DND-41 (cell line): ENCODE results near the gene GPATCH4.

Experiments
- EZH2 ChIP-seq: IDR thresholded peaks from 3 replicates; pipeline ENCODE4 v1.6.1; 2012; ENCODE audit warnings: borderline replicate concordance, low read depth, mild to moderate bottlenecking, moderate library complexity, low read length, inconsistent platforms; ENCODE audit not compliant: severe bottlenecking
- TF ChIP-seq, protein P1 (sequence below): IDR thresholded peaks from 2 replicates; pipeline ENCODE4 v1.5.1; 2012; ENCODE audit warnings: borderline replicate concordance, low read length, moderate library complexity, mild to moderate bottlenecking; ENCODE audit not compliant: poor library complexity, severe bottlenecking; ENCODE audit errors: extremely low read depth

GRCh38 chr1:156547982-156548381 is 53.3 kb downstream of the GPATCH4 start:
- TF ChIP-seq, protein P1, sequence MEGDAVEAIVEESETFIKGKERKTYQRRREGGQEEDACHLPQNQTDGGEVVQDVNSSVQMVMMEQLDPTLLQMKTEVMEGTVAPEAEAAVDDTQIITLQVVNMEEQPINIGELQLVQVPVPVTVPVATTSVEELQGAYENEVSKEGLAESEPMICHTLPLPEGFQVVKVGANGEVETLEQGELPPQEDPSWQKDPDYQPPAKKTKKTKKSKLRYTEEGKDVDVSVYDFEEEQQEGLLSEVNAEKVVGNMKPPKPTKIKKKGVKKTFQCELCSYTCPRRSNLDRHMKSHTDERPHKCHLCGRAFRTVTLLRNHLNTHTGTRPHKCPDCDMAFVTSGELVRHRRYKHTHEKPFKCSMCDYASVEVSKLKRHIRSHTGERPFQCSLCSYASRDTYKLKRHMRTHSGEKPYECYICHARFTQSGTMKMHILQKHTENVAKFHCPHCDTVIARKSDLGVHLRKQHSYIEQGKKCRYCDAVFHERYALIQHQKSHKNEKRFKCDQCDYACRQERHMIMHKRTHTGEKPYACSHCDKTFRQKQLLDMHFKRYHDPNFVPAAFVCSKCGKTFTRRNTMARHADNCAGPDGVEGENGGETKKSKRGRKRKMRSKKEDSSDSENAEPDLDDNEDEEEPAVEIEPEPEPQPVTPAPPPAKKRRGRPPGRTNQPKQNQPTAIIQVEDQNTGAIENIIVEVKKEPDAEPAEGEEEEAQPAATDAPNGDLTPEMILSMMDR: no peak
- no peak for TF ChIP-seq EZH2
